A673 (cell line): ENCODE measurements around the gene RBM42.

Experiments
- EZH2 ChIP-seq: fragments of 200-600 bp; sonication (generic); IDR thresholded peaks from 2 replicates; pipeline ENCODE4 v1.6.1; 2017; ENCODE audit warnings: borderline replicate concordance, low read depth, mild to moderate bottlenecking, mixed read lengths, antibody characterized with exemption, low read length; ENCODE audit not compliant: poor library complexity, severe bottlenecking
- TF ChIP-seq, protein P1 (sequence below): fragments of 300-800, 200-600 bp; sonication (generic); conservative IDR thresholded peaks from 2 replicates; pipeline ENCODE4 v1.5.1; 2017; ENCODE audit warnings: low read depth, mild to moderate bottlenecking, antibody characterized with exemption, low read length, moderate library complexity, mixed read lengths

DNA sequence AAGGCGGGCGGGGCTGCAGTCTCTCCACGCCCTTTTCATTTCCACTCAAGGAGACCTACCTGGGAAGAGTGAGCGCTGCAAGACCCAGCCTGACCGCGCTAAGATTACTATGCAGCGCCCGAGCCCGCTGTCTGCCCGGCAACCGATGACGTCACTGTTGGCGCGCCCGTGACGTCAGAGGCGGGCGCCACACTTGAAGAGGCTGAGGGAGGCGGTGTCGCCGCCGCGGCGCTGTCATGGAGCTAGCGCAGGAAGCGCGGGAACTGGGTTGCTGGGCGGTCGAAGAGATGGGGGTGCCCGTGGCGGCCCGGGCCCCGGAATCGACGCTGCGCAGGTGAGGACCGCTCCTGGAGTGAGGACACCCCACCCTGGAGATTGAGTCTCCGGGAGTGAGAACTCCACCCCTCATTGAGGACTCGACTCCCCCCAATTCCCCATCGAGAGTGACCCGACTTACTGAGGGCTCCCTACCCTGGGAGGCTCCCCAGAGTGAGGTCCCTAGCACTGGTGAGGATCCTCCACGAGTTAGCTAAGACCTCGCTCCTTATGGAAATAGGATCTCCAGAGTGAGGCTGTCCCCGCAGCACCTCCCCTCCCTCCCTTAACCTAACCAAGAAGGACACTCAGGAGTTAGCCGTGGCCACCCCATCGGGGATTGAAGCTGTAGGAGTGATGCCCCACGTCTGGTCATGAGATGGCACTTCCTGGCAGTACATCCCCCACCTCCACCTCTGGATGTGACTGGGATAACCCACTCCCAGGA lies 16.1 kb upstream of the RBM42 start, which contains the start of gene HAUS5:
- TF ChIP-seq, protein P1, sequence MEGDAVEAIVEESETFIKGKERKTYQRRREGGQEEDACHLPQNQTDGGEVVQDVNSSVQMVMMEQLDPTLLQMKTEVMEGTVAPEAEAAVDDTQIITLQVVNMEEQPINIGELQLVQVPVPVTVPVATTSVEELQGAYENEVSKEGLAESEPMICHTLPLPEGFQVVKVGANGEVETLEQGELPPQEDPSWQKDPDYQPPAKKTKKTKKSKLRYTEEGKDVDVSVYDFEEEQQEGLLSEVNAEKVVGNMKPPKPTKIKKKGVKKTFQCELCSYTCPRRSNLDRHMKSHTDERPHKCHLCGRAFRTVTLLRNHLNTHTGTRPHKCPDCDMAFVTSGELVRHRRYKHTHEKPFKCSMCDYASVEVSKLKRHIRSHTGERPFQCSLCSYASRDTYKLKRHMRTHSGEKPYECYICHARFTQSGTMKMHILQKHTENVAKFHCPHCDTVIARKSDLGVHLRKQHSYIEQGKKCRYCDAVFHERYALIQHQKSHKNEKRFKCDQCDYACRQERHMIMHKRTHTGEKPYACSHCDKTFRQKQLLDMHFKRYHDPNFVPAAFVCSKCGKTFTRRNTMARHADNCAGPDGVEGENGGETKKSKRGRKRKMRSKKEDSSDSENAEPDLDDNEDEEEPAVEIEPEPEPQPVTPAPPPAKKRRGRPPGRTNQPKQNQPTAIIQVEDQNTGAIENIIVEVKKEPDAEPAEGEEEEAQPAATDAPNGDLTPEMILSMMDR: no peak
- no peak for TF ChIP-seq EZH2
